HG02981 (cell line): ENCODE results near the gene TBC1D1.

Experiments
- ATAC-seq: cut with Tn5 transposase; IDR thresholded peaks from one replicate; pipeline ENCODE4 v1.9.1; 2021; ENCODE audit warnings: mild to moderate bottlenecking, moderate library complexity; ENCODE audit not compliant: unreplicated experiment

Gene TBC1D1

GRCh38 chr4:37889849-37890800, 759 bp upstream of the TBC1D1 start:
- ATAC-seq: peak; percentile 10

- ATAC-seq: peak; percentile 55
Observed at GRCh38 chr4:37891260-37892159, 626 bp downstream of the TBC1D1 start.

- ATAC-seq: peak; percentile 44
Observed at GRCh38 chr4:37892641-37893040, 1.8 kb downstream of the TBC1D1 start.

- no peak for ATAC-seq
Observed at GRCh38 chr4:37893164-37893563, 2.3 kb downstream of the TBC1D1 start.

GRCh38 chr4:37895271-37895670, 4.4 kb downstream of the TBC1D1 start:
- no peak for ATAC-seq

- no peak for ATAC-seq
Observed at GRCh38 chr4:37896206-37896860, 5.4 kb downstream of the TBC1D1 start.

GRCh38 chr4:37902212-37902611, 11.3 kb downstream of the TBC1D1 start:
- ATAC-seq: no peak

- ATAC-seq: no peak
Observed at GRCh38 chr4:37902738-37903693, 12.1 kb downstream of the TBC1D1 start.

- ATAC-seq: no peak
Observed at GRCh38 chr4:37903901-37904300, 13.0 kb downstream of the TBC1D1 start.

- no peak for ATAC-seq
Observed at GRCh38 chr4:37904824-37905223, 13.9 kb downstream of the TBC1D1 start.

GRCh38 chr4:37905533-37906169, 14.8 kb downstream of the TBC1D1 start:
- no peak for ATAC-seq

GRCh38 chr4:37908488-37909331, 17.8 kb downstream of the TBC1D1 start:
- no peak for ATAC-seq

GRCh38 chr4:37909332-37910090, 18.6 kb downstream of the TBC1D1 start:
- ATAC-seq: no peak

- ATAC-seq: no peak
Observed at GRCh38 chr4:37910091-37910486, 19.2 kb downstream of the TBC1D1 start.

- ATAC-seq: no peak
Observed at GRCh38 chr4:37914539-37914938, 23.7 kb downstream of the TBC1D1 start.

GRCh38 chr4:37917388-37917787, 26.5 kb downstream of the TBC1D1 start:
- no peak for ATAC-seq

- ATAC-seq: no peak
Observed at GRCh38 chr4:37918653-37919052, 27.8 kb downstream of the TBC1D1 start.

- no peak for ATAC-seq
Observed at GRCh38 chr4:37922328-37922727, 31.4 kb downstream of the TBC1D1 start.
